K562 (cell line): ENCODE measurements around the gene ZMYND12.

Experiments
- GTF2A2 ChIP-seq: IDR thresholded peaks from 2 replicates; pipeline ENCODE4 v1.6.1; 2016; ENCODE audit warnings: mild to moderate bottlenecking, missing genetic modification characterization, missing compliant biosample characterization
- HMGXB4 ChIP-seq: sonication (generic); formaldehyde crosslinking; IDR thresholded peaks from 2 replicates; pipeline ENCODE4 v1.8.1; 2023; ENCODE audit warnings: mild to moderate bottlenecking, missing genetic modification reagents
- NRF1 ChIP-seq, 2 experiments: fragments of 450-650 bp; IDR thresholded peaks in 1 of 2; conservative IDR thresholded peaks in 1 of 2; 2 replicates each; pipeline ENCODE4 v1.6.1; 2014; ENCODE audit warnings: mild to moderate bottlenecking in 2 of 2
- POLR2A ChIP-seq: fragments of 450-650 bp; conservative IDR thresholded peaks from 2 replicates; pipeline ENCODE4 v1.6.1; 2016
- RAD21 ChIP-seq, 2 experiments: fragments of 250-450 bp in 1 of 2; fragments of 450-650 bp in 1 of 2; sonication (Bioruptor Pico) in 1 of 2; formaldehyde crosslinking in 1 of 2; IDR thresholded peaks in 1 of 2; conservative IDR thresholded peaks in 1 of 2; 2 replicates each; pipeline versions ENCODE4 v1.4.0 to v1.8.0; 2020 to 2022; ENCODE audit warnings: mild to moderate bottlenecking in 2 of 2, moderate library complexity in 1 of 2

DNA sequence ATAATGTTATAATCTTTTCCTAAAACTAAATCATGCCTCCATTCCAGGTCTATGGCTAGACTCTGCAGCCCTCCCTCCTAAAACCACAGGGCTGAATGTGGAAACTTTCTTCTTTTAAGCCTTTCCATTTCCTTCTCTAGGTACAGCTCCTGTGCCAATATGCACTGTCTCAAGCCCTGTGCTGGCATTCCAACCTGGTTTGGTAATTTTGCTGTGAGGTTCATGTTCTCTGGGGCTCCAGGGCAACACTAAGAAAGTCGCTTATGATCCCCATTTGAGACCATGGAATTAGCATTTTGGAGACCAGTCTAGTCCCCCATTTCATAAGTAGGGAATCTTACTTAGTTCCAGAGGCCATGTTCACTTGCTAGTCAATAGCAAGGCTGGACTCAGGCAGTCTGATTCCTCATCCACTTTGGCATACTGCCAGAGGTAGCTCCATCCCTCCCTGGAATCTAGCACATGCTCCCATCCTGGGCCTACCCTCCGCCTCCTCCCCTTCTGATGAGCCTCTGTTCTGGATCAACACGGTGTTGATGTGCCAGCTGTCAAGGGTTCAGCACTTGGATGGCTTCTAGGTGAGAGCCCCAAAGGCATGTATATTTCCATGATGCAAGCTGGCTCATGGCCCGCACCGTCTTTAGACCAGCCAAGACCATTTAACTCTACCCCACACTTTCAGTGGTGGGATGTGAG lies 36.5 kb downstream of the ZMYND12 start:
- TF ChIP-seq NRF1 (conservative IDR thresholded peaks at IDR 0.05 in 1 of 2, IDR thresholded peaks at IDR 0.05 in 1 of 2): no peak
- TF ChIP-seq GTF2A2 (tag): no peak
- TF ChIP-seq HMGXB4 (CRISPR knock-in tag): no peak
- no peak for TF ChIP-seq POLR2A
- TF ChIP-seq RAD21 (CRISPR knock-in tag; conservative IDR thresholded peaks at IDR 0.05 in 1 of 2, IDR thresholded peaks at IDR 0.05 in 1 of 2): no peak
